Measurements from ENCODE around the gene CYP8B1. TPM values are rescaled to one million over a fixed set of nuclear protein-coding genes. Genes with fewer than 3 reads are reported as not detected.

The CYP8B1 gene
- total and polyA plus RNA-seq, 2 of the 13 experiments (the other 11 are each of a cell fraction or from before 2014, with no cell fraction given): 0.58 to 2.0 TPM

DNA sequence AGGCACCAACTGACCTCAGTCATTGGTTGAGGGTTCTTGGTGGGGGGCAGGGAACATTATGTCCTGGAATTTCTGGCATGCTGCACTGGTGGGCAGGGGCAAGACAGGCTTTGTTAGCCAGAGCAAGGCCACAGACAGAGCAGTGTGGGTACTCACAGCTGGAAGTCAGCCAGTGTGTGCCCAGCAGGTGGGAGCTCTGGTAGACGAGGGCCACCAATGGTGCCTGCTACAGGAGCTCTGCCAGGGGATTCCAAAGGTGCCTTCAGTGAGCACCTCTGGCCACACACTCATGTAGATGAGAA is 31.3 kb downstream of the CYP8B1 start:
- Histone ChIP-seq H3K79me2 (ENCODE audit: insufficient read depth, low read length) (no peaks in the 10 kb centered on the region), H3K36me3 (replicated peaks in 1 of 2; ENCODE audit: control insufficient read depth in 1 of 2, insufficient read depth in 2 of 2, low read length in 2 of 2) (no peaks in the 10 kb centered on the region), H3K9ac (ENCODE audit: insufficient read depth, low read depth, low read length) (no peak overlapping the region), H3K4me1 (ENCODE audit: insufficient read depth, low read length) (peaks cover 84% of the 10 kb centered on the region), H3K27ac (ENCODE audit: extremely low read length, insufficient read depth, low read length) (no peak overlapping the region), H3K9me3 (ENCODE audit: low read length) (no peaks in the 10 kb centered on the region), H3K27me3 (ENCODE audit: control insufficient read depth in 1 of 2, insufficient read depth in 2 of 2, low read length in 2 of 2) (no peaks in the 10 kb centered on the region), H4K20me1 (ENCODE audit: insufficient read depth, low read length) (no peaks in the 10 kb centered on the region), H2AFZ (ENCODE audit: low read length) (no peak overlapping the region), H3K4me2 (ENCODE audit: low read depth, low read length) (no peak overlapping the region), H3K4me3 (replicated peaks in 1 of 3; ENCODE audit: insufficient read depth in 1 of 3, low read depth in 2 of 3, low read length in 3 of 3) (no peak overlapping the region)
- ATAC-seq (no peak), DNase-seq (ENCODE audit: low spot score) (no peak), FAIRE-seq (no peak)
- WGBS (ENCODE audit: low lambda C conversion rate): no CpG with 5 or more reads among the region's 1 CpG
- in situ Hi-C loops (cut with HindIII; ENCODE audit: extremely low pct_ligation_motif_present, low pct_unique_long_range_greater_than_20kb) (loop anchor here (25.0 kb wide), 1 partner anchor 607 kb away; no protein-coding TSS in a partner anchor), intact Hi-C loops (cut with micrococcal nuclease; ENCODE audit: unreplicated experiment) (no loop called here)
- TF ChIP-seq ZFP36 (IDR thresholded peaks at IDR 0.05; ENCODE audit: borderline replicate concordance, low read depth, low read length, partially characterized antibody) (no peak), TEAD3 (CRISPR knock-in tag; optimal IDR thresholded peaks at IDR 0.05; ENCODE audit: borderline replicate concordance) (peak; percentile 55), ZNF687 (CRISPR knock-in tag; IDR thresholded peaks at IDR 0.05) (peak; percentile 69), HNF1A (IDR thresholded peaks at IDR 0.05; ENCODE audit: low read depth) (no peak), HNF1A (CRISPR knock-in tag; IDR thresholded peaks at IDR 0.05; ENCODE audit: borderline replicate concordance) (0 out of 2 replicates have a peak, but pooled peaks have one; percentile 24)
- CTCF ChIA-PET (ENCODE audit: low intra/inter-chr PET ratio, low total read pairs): interaction anchor here (1.2 kb wide), 1 partner anchor 37 kb away, joined by 3 read pairs; no protein-coding TSS in a partner anchor
- BruUV-seq (replicated peaks): no TSS peak
- POLR2A ChIA-PET: interaction anchor here (1.5 to 2.3 kb wide), 2 partner anchors 9 to 33 kb away, joined by 3 to 8 read pairs; no protein-coding TSS in a partner anchor

Data from HepG2 (cell line).